Neural cell (in vitro differentiated cells): ENCODE measurements around the gene PTCRA.

Source experiments
- EP300 ChIP-seq: fragments of 450-650 bp; conservative IDR thresholded peaks from 2 replicates; pipeline ENCODE4 v1.6.1; 2014; ENCODE audit warnings: antibody characterized with exemption, mild to moderate bottlenecking, moderate library complexity; ENCODE audit not compliant: poor library complexity, severe bottlenecking
- EZH2 ChIP-seq: fragments of 200-600, 300-800 bp; shearing (Covaris generic), sonication (generic); IDR thresholded peaks from 2 replicates; pipeline ENCODE4 v1.6.1; 2014; ENCODE audit warnings: antibody characterized with exemption, low read length, borderline replicate concordance, mild to moderate bottlenecking; ENCODE audit not compliant: insufficient read depth, poor library complexity, severe bottlenecking
- MXI1 ChIP-seq: fragments of 450-650 bp; conservative IDR thresholded peaks from 2 replicates; pipeline ENCODE4 v1.6.1; 2014; ENCODE audit warnings: antibody characterized with exemption, mild to moderate bottlenecking; ENCODE audit not compliant: poor library complexity, severe bottlenecking
- POLR2AphosphoS5 ChIP-seq: IDR thresholded peaks from 2 replicates; pipeline ENCODE4 v1.6.1; 2012
- RAD21 ChIP-seq: fragments of 450-650 bp; conservative IDR thresholded peaks from 2 replicates; pipeline ENCODE4 v1.6.1; 2014; ENCODE audit warnings: antibody characterized with exemption, mild to moderate bottlenecking, moderate library complexity
- REST ChIP-seq: IDR thresholded peaks from 2 replicates; pipeline ENCODE4 v1.6.1; 2012; ENCODE audit warnings: borderline replicate concordance
- SMC3 ChIP-seq: fragments of 450-650 bp; conservative IDR thresholded peaks from 2 replicates; pipeline ENCODE4 v1.6.1; 2014; ENCODE audit warnings: antibody characterized with exemption, mild to moderate bottlenecking, moderate library complexity; ENCODE audit not compliant: poor library complexity
- TAF1 ChIP-seq: IDR thresholded peaks from 2 replicates; pipeline ENCODE4 v1.6.1; 2012; ENCODE audit warnings: low read depth
- TF ChIP-seq, protein P1 (sequence below): fragments of 450-650 bp; IDR thresholded peaks from 2 replicates; pipeline ENCODE4 v1.5.1; 2014; ENCODE audit warnings: antibody characterized with exemption, mild to moderate bottlenecking, moderate library complexity; ENCODE audit not compliant: poor library complexity, severe bottlenecking

DNA sequence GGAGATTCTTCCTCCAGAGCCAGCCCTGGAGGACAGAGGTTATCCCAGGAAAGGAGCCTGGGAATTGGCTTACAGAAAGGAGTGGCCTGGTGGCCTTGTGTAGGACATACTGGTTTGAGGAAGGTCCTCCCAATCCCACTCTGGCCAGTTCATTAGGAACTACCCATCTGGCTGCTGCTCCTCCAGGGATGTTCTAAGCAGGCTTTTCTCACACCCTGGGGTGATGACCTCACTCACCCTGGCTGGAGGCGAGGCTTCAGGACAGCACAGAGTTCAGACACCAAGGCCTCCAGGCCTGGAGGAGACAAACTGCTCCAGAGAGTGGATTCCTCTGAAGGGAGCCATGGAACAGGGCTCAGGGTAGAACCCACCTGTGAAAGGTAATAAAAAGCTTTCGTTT, 53.6 kb downstream of the PTCRA start:
- TF ChIP-seq, protein P1, sequence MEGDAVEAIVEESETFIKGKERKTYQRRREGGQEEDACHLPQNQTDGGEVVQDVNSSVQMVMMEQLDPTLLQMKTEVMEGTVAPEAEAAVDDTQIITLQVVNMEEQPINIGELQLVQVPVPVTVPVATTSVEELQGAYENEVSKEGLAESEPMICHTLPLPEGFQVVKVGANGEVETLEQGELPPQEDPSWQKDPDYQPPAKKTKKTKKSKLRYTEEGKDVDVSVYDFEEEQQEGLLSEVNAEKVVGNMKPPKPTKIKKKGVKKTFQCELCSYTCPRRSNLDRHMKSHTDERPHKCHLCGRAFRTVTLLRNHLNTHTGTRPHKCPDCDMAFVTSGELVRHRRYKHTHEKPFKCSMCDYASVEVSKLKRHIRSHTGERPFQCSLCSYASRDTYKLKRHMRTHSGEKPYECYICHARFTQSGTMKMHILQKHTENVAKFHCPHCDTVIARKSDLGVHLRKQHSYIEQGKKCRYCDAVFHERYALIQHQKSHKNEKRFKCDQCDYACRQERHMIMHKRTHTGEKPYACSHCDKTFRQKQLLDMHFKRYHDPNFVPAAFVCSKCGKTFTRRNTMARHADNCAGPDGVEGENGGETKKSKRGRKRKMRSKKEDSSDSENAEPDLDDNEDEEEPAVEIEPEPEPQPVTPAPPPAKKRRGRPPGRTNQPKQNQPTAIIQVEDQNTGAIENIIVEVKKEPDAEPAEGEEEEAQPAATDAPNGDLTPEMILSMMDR = no peak
- TF ChIP-seq EP300 (no peak), REST (no peak), POLR2AphosphoS5 (no peak), EZH2 (no peak), RAD21 (no peak), MXI1 (no peak), TAF1 (no peak), SMC3 (no peak)
